Measurements from ENCODE around the gene MLIP. TPM values are rescaled to one million over a fixed set of nuclear protein-coding genes. Genes with fewer than 3 reads are reported as not detected.

The MLIP gene
- total RNA-seq, 4 donors from 2014 or later, result 0.54 to 0.62 TPM; not detected in 2

- H3K4me1 ChIP-seq, result no peaks in the 10 kb centered on the region
- H3K27me3 ChIP-seq, result no peaks in the 10 kb centered on the region
- H3K36me3 ChIP-seq, result no peaks in the 10 kb centered on the region
- no peak overlapping the region for H3K4me3 ChIP-seq
- WGBS, 2 donors (ENCODE audit: low coverage in 1 of 2), result 68 to 69% methylated on average over 5 of the region's 5 CpGs
- H3K9me3 ChIP-seq, result no peaks in the 10 kb centered on the region
- TF ChIP-seq CTCF (IDR thresholded peaks at IDR 0.05) (no peak), POLR2AphosphoS5 (IDR thresholded peaks at IDR 0.05) (no peak), POLR2A (IDR thresholded peaks at IDR 0.05) (no peak), EP300 (IDR thresholded peaks at IDR 0.05) (no peak)
- H3K27ac ChIP-seq, result no peak overlapping the region
- no peak for ATAC-seq
Observed at GRCh38 chr6:54125493-54125892, 14.2 kb downstream of the MLIP start.

DNA sequence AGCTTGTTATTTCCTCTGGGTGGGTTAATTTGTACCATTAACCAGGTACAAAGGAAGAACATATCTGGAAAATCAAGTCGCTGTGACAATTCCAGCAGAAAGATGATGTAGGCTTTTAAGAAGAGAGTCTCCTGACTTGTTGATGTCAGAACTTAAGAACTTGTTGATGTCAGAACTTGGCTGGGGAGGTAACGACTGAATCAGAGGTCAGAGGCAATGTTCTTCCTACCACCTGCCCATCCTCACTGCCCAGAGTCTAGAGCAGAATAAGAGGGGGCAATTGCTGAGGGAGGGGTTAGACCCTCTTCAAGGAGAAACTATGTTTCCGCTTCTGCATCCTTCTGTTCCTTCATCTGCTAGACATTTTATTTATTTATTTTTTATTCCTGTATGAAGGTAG, 18.9 kb downstream of the MLIP start:
- Histone ChIP-seq H3K9me3 (no peaks in the 10 kb centered on the region), H3K4me3 (no peak overlapping the region), H3K4me1 (peaks cover 0 to 3% (median 0%) of the 10 kb centered on the region in 3 donors), H3K36me3 (no peaks in the 10 kb centered on the region), H3K27ac (no peak overlapping the region), H3K27me3 (no peaks in the 10 kb centered on the region)
- 78 to 93% methylated on average over 3 of the region's 3 CpGs for WGBS, 2 donors (ENCODE audit: low coverage in 1 of 2)
- no peak for ATAC-seq
- TF ChIP-seq POLR2A (IDR thresholded peaks at IDR 0.05) (no peak), EP300 (IDR thresholded peaks at IDR 0.05) (no peak), POLR2AphosphoS5 (IDR thresholded peaks at IDR 0.05) (no peak), CTCF (IDR thresholded peaks at IDR 0.05) (no peak)

- peaks cover 0 to 12% (median 0%) of the 10 kb centered on the region in 3 donors for H3K4me1 ChIP-seq
- no peaks in the 10 kb centered on the region for H3K9me3 ChIP-seq
- H3K27me3 ChIP-seq, result no peaks in the 10 kb centered on the region
- no peak for ATAC-seq
- 71 to 100% methylated on average over 2 of the region's 2 CpGs for WGBS, 2 donors (ENCODE audit: low coverage in 1 of 2)
- H3K36me3 ChIP-seq, result no peaks in the 10 kb centered on the region
- H3K4me3 ChIP-seq, result no peak overlapping the region
- TF ChIP-seq EP300 (IDR thresholded peaks at IDR 0.05), result no peak
- TF ChIP-seq POLR2A (IDR thresholded peaks at IDR 0.05), result no peak
- TF ChIP-seq CTCF (IDR thresholded peaks at IDR 0.05), result no peak
- no peak for TF ChIP-seq POLR2AphosphoS5 (IDR thresholded peaks at IDR 0.05)
- H3K27ac ChIP-seq, result no peak overlapping the region
Observed at GRCh38 chr6:54132587-54132986, 21.3 kb downstream of the MLIP start.

DNA sequence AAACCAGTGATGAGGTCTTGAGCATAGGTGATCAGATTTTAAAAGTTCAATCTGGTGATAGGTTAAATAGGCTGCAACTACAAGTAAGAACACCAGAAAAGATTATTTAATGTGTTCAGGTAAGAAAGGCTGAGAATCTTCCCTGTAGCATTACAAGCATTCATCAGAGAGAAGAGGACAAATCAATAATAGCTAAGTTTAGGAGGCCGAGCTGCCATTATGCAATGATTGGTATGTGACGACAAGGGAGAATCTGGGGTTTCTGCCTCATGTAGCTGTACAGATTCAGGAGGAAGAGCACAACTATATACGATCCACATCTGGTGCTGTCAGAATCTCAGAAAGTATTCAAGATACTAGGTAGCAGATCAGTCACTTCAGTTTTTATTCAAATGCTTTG, 21.9 kb downstream of the MLIP start:
- H3K27me3 ChIP-seq, result no peaks in the 10 kb centered on the region
- H3K27ac ChIP-seq, result no peak overlapping the region
- H3K36me3 ChIP-seq, result no peaks in the 10 kb centered on the region
- peaks cover 0 to 12% (median 0%) of the 10 kb centered on the region in 3 donors for H3K4me1 ChIP-seq
- no peaks in the 10 kb centered on the region for H3K9me3 ChIP-seq
- WGBS, 2 donors (ENCODE audit: low coverage in 1 of 2), result 96% methylated on average over 3 of the region's 3 CpGs
- ATAC-seq, result no peak
- H3K4me3 ChIP-seq, result no peak overlapping the region
- no peak for TF ChIP-seq CTCF (IDR thresholded peaks at IDR 0.05)
- no peak for TF ChIP-seq POLR2AphosphoS5 (IDR thresholded peaks at IDR 0.05)
- TF ChIP-seq EP300 (IDR thresholded peaks at IDR 0.05), result no peak
- TF ChIP-seq POLR2A (IDR thresholded peaks at IDR 0.05), result no peak

- Histone ChIP-seq H3K4me1 (peaks cover 0 to 12% (median 0%) of the 10 kb centered on the region in 3 donors), H3K4me3 (no peak overlapping the region), H3K36me3 (no peaks in the 10 kb centered on the region), H3K27ac (no peak overlapping the region), H3K27me3 (no peaks in the 10 kb centered on the region), H3K9me3 (no peaks in the 10 kb centered on the region)
- ATAC-seq, result no peak
- TF ChIP-seq CTCF (IDR thresholded peaks at IDR 0.05) (no peak), POLR2AphosphoS5 (IDR thresholded peaks at IDR 0.05) (no peak), EP300 (IDR thresholded peaks at IDR 0.05) (no peak), POLR2A (IDR thresholded peaks at IDR 0.05) (no peak)
- 59 to 63% methylated on average over 2 of the region's 2 CpGs for WGBS, 2 donors (ENCODE audit: low coverage in 1 of 2)
Observed at GRCh38 chr6:54134935-54135334, 23.7 kb downstream of the MLIP start.

All from gastroesophageal sphincter (tissue), 4 donors.